Smooth muscle cell of the pulmonary artery (primary cell): ENCODE measurements around the gene SRSF3. TPM values are rescaled to one million over a fixed set of nuclear protein-coding genes. Genes with fewer than 3 reads are reported as not detected.

Experiments
- total RNA-seq: library from RNA; depleted of rRNA; stranded (reverse); fragments of >200 nt; gene quantifications from 2 replicates; pipeline ENCODE4 v1.2.3, GENCODE V29; 2014

Gene SRSF3
- total RNA-seq: 136 and 171 TPM in 2 replicates

GRCh38 chr6:36594029-36594815 is at the start of gene SRSF3:
Gene SRSF3 (plus strand): TSS chr6:36594362. CDS start chr6:36596763, 2,401 bp downstream.

DNA sequence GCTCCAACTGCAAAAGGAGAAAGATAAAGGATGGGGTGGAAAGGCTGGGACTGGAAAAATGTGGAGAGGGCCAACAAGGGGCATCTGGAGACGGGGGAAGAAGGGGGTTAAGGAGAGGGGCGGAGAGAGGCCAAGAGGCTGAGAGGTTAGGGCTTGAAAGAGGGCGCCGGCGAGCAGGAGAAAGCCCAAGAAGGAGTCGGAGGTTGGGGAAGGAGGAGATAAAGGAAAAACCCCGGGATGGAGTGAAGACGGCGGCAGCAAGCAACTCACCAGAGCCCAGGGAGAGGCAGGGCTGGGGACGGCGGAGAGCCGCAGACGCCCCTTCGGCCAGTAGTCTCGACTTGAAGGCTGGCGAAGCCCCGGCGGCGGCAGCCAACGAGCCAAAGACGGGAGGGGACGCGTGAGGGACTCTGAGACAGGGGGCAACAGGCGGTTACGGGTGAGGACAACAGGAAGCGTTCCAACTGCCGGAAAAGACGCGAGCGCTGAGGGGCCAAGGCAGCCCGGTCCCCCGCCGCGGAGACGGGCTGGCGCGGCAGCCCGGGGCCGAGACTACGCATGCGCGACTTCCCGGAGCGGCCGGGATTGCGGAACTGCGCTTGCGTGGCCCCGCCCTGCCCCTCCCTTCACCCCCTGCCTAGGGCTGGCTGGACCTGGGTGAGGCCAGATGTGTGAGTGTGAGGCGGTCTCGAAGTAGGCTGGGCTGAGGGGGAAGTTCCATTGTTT is 47.1 kb upstream of the SRSF3 start, which contains the start of gene STK38:
Gene STK38, minus strand, starts transcription at position 560 of the 726 bp plus-strand sequence. CDS start 7,277 bp downstream, outside the sequence.

Other genes starting within 250 kb of the SRSF3 start
- 0.59 and 0.79 TPM in 2 replicates for gene ETV7, start 206.7 kb upstream of the SRSF3 start, total RNA-seq
- gene PXT1, start 151.5 kb upstream of the SRSF3 start, total RNA-seq: 0.03 and 0.13 TPM in 2 replicates
- gene KCTD20, start 151.4 kb upstream of the SRSF3 start, total RNA-seq: 51.3 and 113 TPM in 2 replicates
- gene STK38, start 46.9 kb upstream of the SRSF3 start, total RNA-seq: 23.7 and 25.7 TPM in 2 replicates
- 486 and 1,009 TPM in 2 replicates for gene CDKN1A, start 84.4 kb downstream of the SRSF3 start, total RNA-seq
- gene RAB44, start 103.5 kb downstream of the SRSF3 start, total RNA-seq: 0.03 TPM in 1 of 2 replicates, not detected in the other
- 0.17 and 0.20 TPM in 2 replicates for gene CPNE5, start 245.1 kb downstream of the SRSF3 start, total RNA-seq